ENCODE measurements around the gene HLA-DRB1. TPM values are rescaled to one million over a fixed set of nuclear protein-coding genes. Genes with fewer than 3 reads are reported as not detected.
"Not testable (repeated sequence)": the region's sequence is repeated elsewhere in the genome, so short reads cannot be mapped to it uniquely, and the experiment has no call there.

HLA-DRB1 gene
- 0.19 TPM for polyA plus RNA-seq (2013, experiment 1 of 2; ENCODE audit: insufficient read length)
- 0.28 TPM for polyA plus RNA-seq (2013, experiment 2 of 2; ENCODE audit: insufficient read length)

GRCh38 chr6:32589596-32590449 lies at the start of gene HLA-DRB1:
HLA-DRB1 (minus strand) TSS chr6:32589848; CDS start chr6:32589742, 106 bp downstream.
- DNase-seq: no peak

GRCh38 chr6:32638532-32639219 lies 49.0 kb upstream of the HLA-DRB1 start:
- no peak for DNase-seq

GRCh38 chr6:32637883-32638282 lies 48.2 kb upstream of the HLA-DRB1 start:
- no peak for DNase-seq

- DNase-seq: no peak
Observed at GRCh38 chr6:32637219-32637880, 47.7 kb upstream of the HLA-DRB1 start, which contains the start of gene HLA-DQA1. HLA-DQA1 (plus strand) TSS chr6:32637406; CDS start chr6:32637459, 53 bp downstream.

- no peak for DNase-seq
Observed at GRCh38 chr6:32635526-32636123, 46.0 kb upstream of the HLA-DRB1 start.

GRCh38 chr6:32629793-32630192 lies 40.1 kb upstream of the HLA-DRB1 start:
- DNase-seq: not testable (repeated sequence)

GRCh38 chr6:32627831-32628230 lies 38.2 kb upstream of the HLA-DRB1 start:
- peak; percentile 12 for DNase-seq

GRCh38 chr6:32627249-32627648 lies 37.6 kb upstream of the HLA-DRB1 start:
- no peak for DNase-seq

GRCh38 chr6:32625137-32625536 lies 35.5 kb upstream of the HLA-DRB1 start:
- no peak for DNase-seq

- DNase-seq: no peak
Observed at GRCh38 chr6:32624565-32624964, 34.9 kb upstream of the HLA-DRB1 start.

GRCh38 chr6:32623693-32624092 lies 34.0 kb upstream of the HLA-DRB1 start:
- DNase-seq: no peak

GRCh38 chr6:32622545-32623401 lies 33.1 kb upstream of the HLA-DRB1 start:
- peak; percentile 49 for DNase-seq

- DNase-seq: no peak
Observed at GRCh38 chr6:32621372-32621771, 31.7 kb upstream of the HLA-DRB1 start.

GRCh38 chr6:32617751-32618150 lies 28.1 kb upstream of the HLA-DRB1 start:
- no peak for DNase-seq

GRCh38 chr6:32615885-32616532 lies 26.4 kb upstream of the HLA-DRB1 start:
- DNase-seq: no peak

- DNase-seq: no peak
Observed at GRCh38 chr6:32614366-32615081, 24.9 kb upstream of the HLA-DRB1 start.

GRCh38 chr6:32613475-32613874 lies 23.8 kb upstream of the HLA-DRB1 start:
- DNase-seq: no peak

- no peak for DNase-seq
Observed at GRCh38 chr6:32610682-32611296, 21.1 kb upstream of the HLA-DRB1 start.

- peak; percentile 95 for DNase-seq
Observed at GRCh38 chr6:32609731-32610640, 20.3 kb upstream of the HLA-DRB1 start.
